Measurements from ENCODE around the gene WDR33. TPM values are rescaled to one million over a fixed set of nuclear protein-coding genes. Genes with fewer than 3 reads are reported as not detected.
A peak's percentile ranks its signal among the peaks of the same experiment; 100 is the strongest.

WDR33 gene
- 41.5 TPM for polyA plus RNA-seq
- long read RNA-seq, donor 1, full-length matches to known transcripts: 10 of 10 reads
- long read RNA-seq, donor 1, partial matches to known transcripts: 0 of 10 reads
- long read RNA-seq, donor 1, other reads (novel, unspliced or antisense): 0 of 10 reads
- long read RNA-seq, donor 2, transcript WDR33-204 (6 exons, 3,104 nt): major isoform, 20 of 20 reads
- long read RNA-seq, donor 2, partial matches to known transcripts: 0 of 20 reads
- long read RNA-seq, donor 2, other reads (novel, unspliced or antisense): 0 of 20 reads
- long read RNA-seq, donor 3: 0 reads
- long read RNA-seq, donor 4, partial matches to known transcripts: 0 of 1 reads
- long read RNA-seq, donor 4, other reads (novel, unspliced or antisense): 0 of 1 reads
- long read RNA-seq, donor 5, transcript WDR33-204 (6 exons, 3,104 nt): major isoform, 12 of 12 reads
- long read RNA-seq, donor 5, partial matches to known transcripts: 0 of 12 reads
- long read RNA-seq, donor 5, other reads (novel, unspliced or antisense): 0 of 12 reads
- long read RNA-seq, donor 6, transcript WDR33-204 (6 exons, 3,104 nt): major isoform, 11 of 29 reads
- long read RNA-seq, donor 6, partial matches to known transcripts: 18 of 29 reads
- long read RNA-seq, donor 6, other reads (novel, unspliced or antisense): 0 of 29 reads
- long read RNA-seq, donor 7, full-length matches to known transcripts: 11 of 11 reads
- long read RNA-seq, donor 7, partial matches to known transcripts: 0 of 11 reads
- long read RNA-seq, donor 7, other reads (novel, unspliced or antisense): 0 of 11 reads
- long read RNA-seq, donor 8, transcript WDR33-204 (6 exons, 3,104 nt): major isoform, 30 of 30 reads
- long read RNA-seq, donor 8, partial matches to known transcripts: 0 of 30 reads
- long read RNA-seq, donor 8, other reads (novel, unspliced or antisense): 0 of 30 reads
- long read RNA-seq, donor 9, transcript WDR33-204 (6 exons, 3,104 nt): major isoform, 23 of 29 reads
- long read RNA-seq, donor 9, partial matches to known transcripts: 6 of 29 reads
- long read RNA-seq, donor 9, other reads (novel, unspliced or antisense): 0 of 29 reads
- long read RNA-seq, donor 10, full-length matches to known transcripts: 11 of 11 reads
- long read RNA-seq, donor 10, partial matches to known transcripts: 0 of 11 reads
- long read RNA-seq, donor 10, other reads (novel, unspliced or antisense): 0 of 11 reads
- long read RNA-seq, donor 11, transcript WDR33-204 (6 exons, 3,104 nt): major isoform, 7 of 7 reads
- long read RNA-seq, donor 11, partial matches to known transcripts: 0 of 7 reads
- long read RNA-seq, donor 11, other reads (novel, unspliced or antisense): 0 of 7 reads

GRCh38 chr2:127810619-127811396 is at the start of gene WDR33:
TSS of gene WDR33 (minus strand) at chr2:127811171. CDS start at chr2:127770981, 40,190 bp downstream.
- Histone ChIP-seq H3K27me3 (ENCODE audit: control insufficient read depth, insufficient read depth, low read length) (no peaks in the 10 kb centered on the region), H3K27ac (ENCODE audit: low read length) (peak within 1 kb of the TSS; percentile 92), H3K36me3 (ENCODE audit: control insufficient read depth, insufficient read depth, low read length) (no peaks in the 10 kb centered on the region), H3K4me3 (ENCODE audit: low read length) (peak within 1 kb of the TSS; percentile 69), H3K4me1 (ENCODE audit: control insufficient read depth, insufficient read depth, low read length) (peaks cover 15% of the 10 kb centered on the region), H3K9me3 (ENCODE audit: control insufficient read depth, low read depth, low read length) (no peaks in the 10 kb centered on the region)
- no CpG with 5 or more reads among the region's 62 CpGs for WGBS (ENCODE audit: insufficient coverage, low lambda C conversion rate)
- peak; percentile 93 to 96 for DNase-seq

GRCh38 chr2:127860130-127860529 is 49.2 kb upstream of the WDR33 start:
- WGBS (ENCODE audit: insufficient coverage, low lambda C conversion rate): 25% methylated on average over 2 of the region's 5 CpGs
- no peak for DNase-seq
- Histone ChIP-seq H3K4me1 (ENCODE audit: control insufficient read depth, insufficient read depth, low read length) (peaks cover 18% of the 10 kb centered on the region), H3K4me3 (ENCODE audit: low read length) (no peak overlapping the region), H3K27me3 (ENCODE audit: control insufficient read depth, insufficient read depth, low read length) (no peaks in the 10 kb centered on the region), H3K9me3 (ENCODE audit: control insufficient read depth, low read depth, low read length) (no peaks in the 10 kb centered on the region), H3K36me3 (ENCODE audit: control insufficient read depth, insufficient read depth, low read length) (peaks cover 26% of the 10 kb centered on the region), H3K27ac (ENCODE audit: low read length) (no peak overlapping the region)

- H3K4me3 ChIP-seq (ENCODE audit: low read length): peak overlapping the region; percentile 21
- H3K27ac ChIP-seq (ENCODE audit: low read length): no peak overlapping the region
- peaks cover 18% of the 10 kb centered on the region for H3K4me1 ChIP-seq (ENCODE audit: control insufficient read depth, insufficient read depth, low read length)
- no CpG with 5 or more reads among the region's 8 CpGs for WGBS (ENCODE audit: insufficient coverage, low lambda C conversion rate)
- DNase-seq: peak; percentile 84 to 91
- no peaks in the 10 kb centered on the region for H3K9me3 ChIP-seq (ENCODE audit: control insufficient read depth, low read depth, low read length)
- H3K36me3 ChIP-seq (ENCODE audit: control insufficient read depth, insufficient read depth, low read length): peaks cover 22% of the 10 kb centered on the region
- no peaks in the 10 kb centered on the region for H3K27me3 ChIP-seq (ENCODE audit: control insufficient read depth, insufficient read depth, low read length)
Measured at GRCh38 chr2:127859712-127860085, 48.7 kb upstream of the WDR33 start.

- peak overlapping the region; percentile 35 for H3K27ac ChIP-seq (ENCODE audit: low read length)
- DNase-seq: no peak
- no peaks in the 10 kb centered on the region for H3K27me3 ChIP-seq (ENCODE audit: control insufficient read depth, insufficient read depth, low read length)
- peaks cover 12% of the 10 kb centered on the region for H3K36me3 ChIP-seq (ENCODE audit: control insufficient read depth, insufficient read depth, low read length)
- 0% methylated on average over 5 of the region's 18 CpGs for WGBS (ENCODE audit: insufficient coverage, low lambda C conversion rate)
- H3K9me3 ChIP-seq (ENCODE audit: control insufficient read depth, low read depth, low read length): no peaks in the 10 kb centered on the region
- peaks cover 18% of the 10 kb centered on the region for H3K4me1 ChIP-seq (ENCODE audit: control insufficient read depth, insufficient read depth, low read length)
- peak overlapping the region; percentile 82 for H3K4me3 ChIP-seq (ENCODE audit: low read length)
Measured at GRCh38 chr2:127857265-127857808, 46.4 kb upstream of the WDR33 start.

GRCh38 chr2:127853671-127854070 is 42.7 kb upstream of the WDR33 start:
- H3K9me3 ChIP-seq (ENCODE audit: control insufficient read depth, low read depth, low read length): no peaks in the 10 kb centered on the region
- H3K27me3 ChIP-seq (ENCODE audit: control insufficient read depth, insufficient read depth, low read length): no peaks in the 10 kb centered on the region
- no peak overlapping the region for H3K27ac ChIP-seq (ENCODE audit: low read length)
- peaks cover 41% of the 10 kb centered on the region for H3K36me3 ChIP-seq (ENCODE audit: control insufficient read depth, insufficient read depth, low read length)
- WGBS (ENCODE audit: insufficient coverage, low lambda C conversion rate): 83% methylated on average over 1 of the region's 4 CpGs
- no peak for DNase-seq
- no peak overlapping the region for H3K4me3 ChIP-seq (ENCODE audit: low read length)
- peaks cover 9% of the 10 kb centered on the region for H3K4me1 ChIP-seq (ENCODE audit: control insufficient read depth, insufficient read depth, low read length)

GRCh38 chr2:127852388-127852787 is 41.4 kb upstream of the WDR33 start:
- Histone ChIP-seq H3K4me3 (ENCODE audit: low read length) (no peak overlapping the region), H3K4me1 (ENCODE audit: control insufficient read depth, insufficient read depth, low read length) (peaks cover 9% of the 10 kb centered on the region), H3K27me3 (ENCODE audit: control insufficient read depth, insufficient read depth, low read length) (no peaks in the 10 kb centered on the region), H3K27ac (ENCODE audit: low read length) (no peak overlapping the region), H3K9me3 (ENCODE audit: control insufficient read depth, low read depth, low read length) (no peaks in the 10 kb centered on the region), H3K36me3 (ENCODE audit: control insufficient read depth, insufficient read depth, low read length) (peaks cover 53% of the 10 kb centered on the region)
- no CpG with 5 or more reads among the region's 8 CpGs for WGBS (ENCODE audit: insufficient coverage, low lambda C conversion rate)
- no peak for DNase-seq

GRCh38 chr2:127847931-127848330 is 37.0 kb upstream of the WDR33 start:
- no peaks in the 10 kb centered on the region for H3K4me1 ChIP-seq (ENCODE audit: control insufficient read depth, insufficient read depth, low read length)
- H3K36me3 ChIP-seq (ENCODE audit: control insufficient read depth, insufficient read depth, low read length): peaks cover 71% of the 10 kb centered on the region
- no peak for DNase-seq
- no peak overlapping the region for H3K4me3 ChIP-seq (ENCODE audit: low read length)
- WGBS (ENCODE audit: insufficient coverage, low lambda C conversion rate): 100% methylated on average over 3 of the region's 7 CpGs
- H3K9me3 ChIP-seq (ENCODE audit: control insufficient read depth, low read depth, low read length): no peaks in the 10 kb centered on the region
- no peak overlapping the region for H3K27ac ChIP-seq (ENCODE audit: low read length)
- no peaks in the 10 kb centered on the region for H3K27me3 ChIP-seq (ENCODE audit: control insufficient read depth, insufficient read depth, low read length)

- Histone ChIP-seq H3K9me3 (ENCODE audit: control insufficient read depth, low read depth, low read length) (peaks cover 4% of the 10 kb centered on the region), H3K36me3 (ENCODE audit: control insufficient read depth, insufficient read depth, low read length) (peaks cover 47% of the 10 kb centered on the region), H3K4me1 (ENCODE audit: control insufficient read depth, insufficient read depth, low read length) (no peaks in the 10 kb centered on the region), H3K27ac (ENCODE audit: low read length) (no peak overlapping the region), H3K4me3 (ENCODE audit: low read length) (no peak overlapping the region), H3K27me3 (ENCODE audit: control insufficient read depth, insufficient read depth, low read length) (no peaks in the 10 kb centered on the region)
- 100% methylated on average over 1 of the region's 4 CpGs for WGBS (ENCODE audit: insufficient coverage, low lambda C conversion rate)
- no peak for DNase-seq
Measured at GRCh38 chr2:127844973-127845372, 34.0 kb upstream of the WDR33 start.

GRCh38 chr2:127843677-127844076 is 32.7 kb upstream of the WDR33 start:
- peaks cover 37% of the 10 kb centered on the region for H3K36me3 ChIP-seq (ENCODE audit: control insufficient read depth, insufficient read depth, low read length)
- no peak overlapping the region for H3K4me3 ChIP-seq (ENCODE audit: low read length)
- no peaks in the 10 kb centered on the region for H3K27me3 ChIP-seq (ENCODE audit: control insufficient read depth, insufficient read depth, low read length)
- no peaks in the 10 kb centered on the region for H3K4me1 ChIP-seq (ENCODE audit: control insufficient read depth, insufficient read depth, low read length)
- peaks cover 4% of the 10 kb centered on the region for H3K9me3 ChIP-seq (ENCODE audit: control insufficient read depth, low read depth, low read length)
- WGBS (ENCODE audit: insufficient coverage, low lambda C conversion rate): no CpG with 5 or more reads among the region's 6 CpGs
- no peak for DNase-seq
- H3K27ac ChIP-seq (ENCODE audit: low read length): no peak overlapping the region
